Sigmoid colon (tissue), 7 donors: ENCODE data around the gene TRIM59. TPM values are rescaled to one million over a fixed set of nuclear protein-coding genes. Genes with fewer than 3 reads are reported as not detected.

Experiments
- DNase-seq: peaks from one replicate; pipeline ENCODE4 v3.0.0-alpha.2; 2019
- H3K27ac ChIP-seq, 4 donors: fragments of 200-600 bp; sonication (generic); one replicate each; pipeline ENCODE4 v1.5.1; 2016 to 2019; ENCODE audit warnings: mild to moderate bottlenecking in 1 of 4
- H3K27me3 ChIP-seq, 3 donors: fragments of 200-600 bp; sonication (generic); one replicate each; pipeline ENCODE4 v1.5.1; 2019; ENCODE audit warnings: mild to moderate bottlenecking in 1 of 3
- H3K36me3 ChIP-seq, 4 donors: fragments of 200-600 bp; sonication (generic); one replicate each; pipeline ENCODE4 v1.5.1; 2016 to 2019
- H3K4me1 ChIP-seq, 4 donors: fragments of 200-600 bp; sonication (generic); one replicate each; pipeline ENCODE4 v1.5.1; 2017 to 2019
- H3K4me3 ChIP-seq, 4 donors: fragments of 200-600 bp; sonication (generic); one replicate each; pipeline ENCODE4 v1.5.1; 2017 to 2019; ENCODE audit warnings: mild to moderate bottlenecking in 2 of 4, moderate library complexity in 1 of 4
- H3K9me3 ChIP-seq, 4 donors: fragments of 200-600 bp in 3 of 4; sonication (generic) in 3 of 4; one replicate each; pipeline versions ENCODE4 v1.5.1 to v1.6.1; 2013 to 2019
- CTCF ChIP-seq, 4 experiments: fragments of 450-650 bp in 3 of 4; fragments of 200-600 bp in 1 of 4; IDR thresholded peaks; one replicate each; pipeline ENCODE4 v1.5.1; 2016 to 2019; ENCODE audit warnings: antibody characterized with exemption in 4 of 4, mild to moderate bottlenecking in 3 of 4, moderate library complexity in 2 of 4
- EP300 ChIP-seq, 4 donors: sonication (generic); formaldehyde crosslinking; IDR thresholded peaks; one replicate each; pipeline ENCODE4 v1.6.1; 2017; ENCODE audit warnings: antibody characterized with exemption in 4 of 4
- POLR2A ChIP-seq, 2 donors: fragments of 450-650 bp; IDR thresholded peaks; one replicate each; pipeline ENCODE4 v1.6.1; 2016; ENCODE audit warnings: antibody characterized with exemption in 2 of 2, mild to moderate bottlenecking in 2 of 2, moderate library complexity in 2 of 2
- POLR2AphosphoS5 ChIP-seq, 4 donors: sonication (generic); formaldehyde crosslinking; IDR thresholded peaks; one replicate each; pipeline ENCODE4 v1.6.1; 2017; ENCODE audit warnings: antibody characterized with exemption in 4 of 4
- WGBS, 2 donors: extraction: QIAGEN DNeasy Blood & Tissue Kit; methylation state at CpG; one replicate each; pipeline ENCODE4 v1.1.7; 2013; 5-methylcytosine and 5-hydroxymethylcytosine counted together
- intact Hi-C: fragments of 100-400 bp; cut with DNase I; formaldehyde crosslinking; loops from one replicate; pipeline ENCODE4 v1.15.1; 2023
- polyA plus RNA-seq, 3 donors: library from polyadenylated mRNA; stranded (reverse); fragments of 200-250 nt; gene quantifications; one replicate each; pipeline ENCODE4 v1.2.3, GENCODE V29; 2013
- total RNA-seq, 4 donors: library from RNA; depleted of rRNA; stranded (reverse); fragments of >200 nt; gene quantifications; one replicate each; pipeline ENCODE4 v1.1.0, GENCODE V29; 2016
- donor health status: healthy with polysubstance abuse.
- donor health status: Bipolar disorder and iron deficiency.
- donor health status: healthy.

TRIM59 gene
- total and polyA plus RNA-seq, 7 donors, result 0.60 to 6.1 (median 5.0) TPM

- peaks cover 0 to 28% (median 7%) of the 10 kb centered on the region in 4 donors for H3K36me3 ChIP-seq
- no peaks in the 10 kb centered on the region for H3K9me3 ChIP-seq
- no peaks in the 10 kb centered on the region for H3K4me1 ChIP-seq
- no peak overlapping the region for H3K4me3 ChIP-seq
- no peaks in the 10 kb centered on the region for H3K27me3 ChIP-seq
- 78 to 87% methylated on average over 5 of the region's 5 CpGs for WGBS, 2 donors
- intact Hi-C loops, result no loop called here
- DNase-seq, result no peak
- no peak for TF ChIP-seq POLR2AphosphoS5 (IDR thresholded peaks at IDR 0.05)
- TF ChIP-seq EP300 (IDR thresholded peaks at IDR 0.05), result no peak
- TF ChIP-seq POLR2A (IDR thresholded peaks at IDR 0.05), result no peak
- no peak for TF ChIP-seq CTCF (IDR thresholded peaks at IDR 0.05)
- no peak overlapping the region for H3K27ac ChIP-seq
Measured at GRCh38 chr3:160437083-160437455, 12.5 kb downstream of the TRIM59 start.

GRCh38 chr3:160435747-160436146, 13.8 kb downstream of the TRIM59 start:
- no peaks in the 10 kb centered on the region for H3K4me1 ChIP-seq
- H3K9me3 ChIP-seq, result no peaks in the 10 kb centered on the region
- WGBS, 2 donors, result 87 to 89% methylated on average over 1 of the region's 1 CpG
- peaks cover 0 to 41% (median 12%) of the 10 kb centered on the region in 4 donors for H3K36me3 ChIP-seq
- H3K27me3 ChIP-seq, result no peaks in the 10 kb centered on the region
- H3K4me3 ChIP-seq, result no peak overlapping the region
- intact Hi-C loops, result no loop called here
- DNase-seq, result no peak
- no peak for TF ChIP-seq EP300 (IDR thresholded peaks at IDR 0.05)
- no peak for TF ChIP-seq POLR2AphosphoS5 (IDR thresholded peaks at IDR 0.05)
- no peak for TF ChIP-seq POLR2A (IDR thresholded peaks at IDR 0.05)
- no peak for TF ChIP-seq CTCF (IDR thresholded peaks at IDR 0.05)
- no peak overlapping the region for H3K27ac ChIP-seq

- Histone ChIP-seq H3K9me3 (no peaks in the 10 kb centered on the region), H3K4me3 (no peak overlapping the region), H3K36me3 (peaks cover 0 to 47% (median 12%) of the 10 kb centered on the region in 4 donors), H3K27ac (no peak overlapping the region), H3K4me1 (no peaks in the 10 kb centered on the region), H3K27me3 (no peaks in the 10 kb centered on the region)
- TF ChIP-seq EP300 (IDR thresholded peaks at IDR 0.05) (no peak), POLR2A (IDR thresholded peaks at IDR 0.05) (no peak), CTCF (IDR thresholded peaks at IDR 0.05) (no peak), POLR2AphosphoS5 (IDR thresholded peaks at IDR 0.05) (no peak)
- no peak for DNase-seq
- intact Hi-C loops, result no loop called here
- WGBS, 2 donors, result 95 to 96% methylated on average over 2 of the region's 2 CpGs
Measured at GRCh38 chr3:160435095-160435494, 14.5 kb downstream of the TRIM59 start.

GRCh38 chr3:160434071-160434470, 15.5 kb downstream of the TRIM59 start:
- no peak overlapping the region for H3K27ac ChIP-seq
- H3K4me3 ChIP-seq, result no peak overlapping the region
- TF ChIP-seq POLR2AphosphoS5 (IDR thresholded peaks at IDR 0.05) (no peak), EP300 (IDR thresholded peaks at IDR 0.05) (no peak), CTCF (IDR thresholded peaks at IDR 0.05) (no peak), POLR2A (IDR thresholded peaks at IDR 0.05) (no peak)
- peaks cover 0 to 53% (median 14%) of the 10 kb centered on the region in 4 donors for H3K36me3 ChIP-seq
- H3K27me3 ChIP-seq, result no peaks in the 10 kb centered on the region
- intact Hi-C loops, result no loop called here
- WGBS, 2 donors, result 79 to 81% methylated on average over 2 of the region's 2 CpGs
- H3K9me3 ChIP-seq, result no peaks in the 10 kb centered on the region
- no peaks in the 10 kb centered on the region for H3K4me1 ChIP-seq
- no peak for DNase-seq

- TF ChIP-seq CTCF (IDR thresholded peaks at IDR 0.05), result no peak
- no peak for TF ChIP-seq EP300 (IDR thresholded peaks at IDR 0.05)
- TF ChIP-seq POLR2AphosphoS5 (IDR thresholded peaks at IDR 0.05), result no peak
- TF ChIP-seq POLR2A (IDR thresholded peaks at IDR 0.05), result no peak
- DNase-seq, result no peak
- Histone ChIP-seq H3K27ac (no peak overlapping the region), H3K27me3 (no peaks in the 10 kb centered on the region), H3K4me3 (no peak overlapping the region), H3K9me3 (no peaks in the 10 kb centered on the region), H3K4me1 (no peaks in the 10 kb centered on the region), H3K36me3 (peaks cover 0 to 93% (median 25%) of the 10 kb centered on the region in 4 donors)
- intact Hi-C loops, result no loop called here
- 89 to 96% methylated on average over 11 of the region's 11 CpGs for WGBS, 2 donors
Measured at GRCh38 chr3:160427832-160428424, 21.7 kb downstream of the TRIM59 start.
